Omental fat pad (tissue), 4 donors: ENCODE results near the gene IQUB. TPM values are rescaled to one million over a fixed set of nuclear protein-coding genes. Genes with fewer than 3 reads are reported as not detected.
"Not testable (repeated sequence)": the region's sequence is repeated elsewhere in the genome, so short reads cannot be mapped to it uniquely, and the experiment has no call there.

ENCODE experiments used
- ATAC-seq: fragments of 150-250 bp; one replicate; pipeline ENCODE4 v1.9.1; 2016; ENCODE audit warnings: mild to moderate bottlenecking, moderate library complexity; ENCODE audit not compliant: low FRiP score
- DNase-seq: peaks from one replicate; pipeline ENCODE4 v3.0.0-alpha.2; 2019; ENCODE audit warnings: low spot score
- CTCF ChIP-seq, 3 donors: fragments of 450-650 bp; IDR thresholded peaks; one replicate each; pipeline ENCODE4 v1.5.1; 2016 to 2017; ENCODE audit warnings: antibody characterized with exemption in 3 of 3, mild to moderate bottlenecking in 3 of 3, moderate library complexity in 2 of 3
- total RNA-seq, 4 donors: library from RNA; depleted of rRNA; stranded (reverse); fragments of >200 nt; gene quantifications; one replicate each; pipeline ENCODE4 v1.1.0, GENCODE V29; 2016

IQUB gene
- total RNA-seq, 4 donors from 2014 or later = 0.32 to 1.6 (median 1.4) TPM; not detected in 1

- ATAC-seq (no peak), DNase-seq (no peak)
- no peak for TF ChIP-seq CTCF (IDR thresholded peaks at IDR 0.05)
Measured at GRCh38 chr7:123485721-123486120, 48.7 kb downstream of the IQUB start.

GRCh38 chr7:123485187-123485586 lies 49.2 kb downstream of the IQUB start:
- ATAC-seq (no peak), DNase-seq (no peak)
- no peak for TF ChIP-seq CTCF (IDR thresholded peaks at IDR 0.05)

- no peak for TF ChIP-seq CTCF (IDR thresholded peaks at IDR 0.05)
- DNase-seq (no peak), ATAC-seq (no peak)
Measured at GRCh38 chr7:123484199-123484598, 50.2 kb downstream of the IQUB start.

GRCh38 chr7:123480107-123480506 lies 54.3 kb downstream of the IQUB start:
- no peak for TF ChIP-seq CTCF (IDR thresholded peaks at IDR 0.05)
- DNase-seq (no peak), ATAC-seq (no peak)

- DNase-seq, ATAC-seq: not testable (repeated sequence)
Measured at GRCh38 chr7:123478056-123478455, 56.3 kb downstream of the IQUB start.

- no peak for TF ChIP-seq CTCF (IDR thresholded peaks at IDR 0.05)
- DNase-seq (no peak), ATAC-seq (no peak)
Measured at GRCh38 chr7:123472750-123473445, 61.5 kb downstream of the IQUB start.

- DNase-seq = no peak
- TF ChIP-seq CTCF (IDR thresholded peaks at IDR 0.05) = no peak
- no peak for ATAC-seq
Measured at GRCh38 chr7:123472327-123472726, 62.1 kb downstream of the IQUB start.
